Measurements from ENCODE around the gene TRIM9.
"Not testable (repeated sequence)": the region's sequence is repeated elsewhere in the genome, so short reads cannot be mapped to it uniquely, and the experiment has no call there.

Gene TRIM9

DNA sequence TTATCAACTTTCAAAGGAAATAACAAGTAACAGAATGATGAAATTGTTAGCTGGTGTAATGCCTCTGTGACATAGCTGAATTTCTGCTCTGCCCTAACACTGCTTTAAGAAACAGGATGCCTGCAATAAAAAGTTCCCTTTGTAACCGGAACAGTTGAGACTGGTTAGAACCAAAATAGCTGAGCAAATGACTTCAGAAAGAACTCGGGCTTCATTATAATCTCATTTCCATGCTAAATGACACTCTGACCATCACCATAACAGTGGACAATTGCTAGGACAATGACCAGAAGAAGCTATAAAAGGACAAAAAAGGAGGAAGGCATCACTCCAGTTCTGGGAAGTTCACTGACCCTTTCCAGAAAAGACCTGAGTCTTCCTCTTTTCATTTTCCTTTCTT lies 127.1 kb downstream of the TRIM9 start:
- no peak for DNase-seq (ENCODE audit: low read depth in 2 of 2, low spot score in 1 of 2)

DNA sequence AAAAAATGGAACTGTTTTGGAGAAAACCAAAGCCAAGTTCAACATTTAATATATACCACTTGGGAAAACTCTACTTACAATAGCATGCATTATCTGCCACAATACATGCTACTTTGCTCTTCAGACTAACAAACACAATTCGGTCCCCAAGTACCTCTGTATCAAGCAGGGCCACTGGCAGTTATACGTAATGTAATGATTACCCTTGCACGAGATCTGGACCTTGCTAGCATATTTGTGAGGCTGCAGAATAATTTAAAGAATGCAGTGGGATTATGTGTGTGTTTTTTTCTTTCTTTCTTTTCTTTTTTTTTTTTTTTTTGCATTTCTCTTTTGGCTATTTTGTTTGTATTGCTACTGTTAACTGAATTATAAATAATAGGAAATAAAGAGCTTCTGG lies 127.8 kb downstream of the TRIM9 start:
- DNase-seq (ENCODE audit: low read depth in 2 of 2, low spot score in 1 of 2), result no peak

DNA sequence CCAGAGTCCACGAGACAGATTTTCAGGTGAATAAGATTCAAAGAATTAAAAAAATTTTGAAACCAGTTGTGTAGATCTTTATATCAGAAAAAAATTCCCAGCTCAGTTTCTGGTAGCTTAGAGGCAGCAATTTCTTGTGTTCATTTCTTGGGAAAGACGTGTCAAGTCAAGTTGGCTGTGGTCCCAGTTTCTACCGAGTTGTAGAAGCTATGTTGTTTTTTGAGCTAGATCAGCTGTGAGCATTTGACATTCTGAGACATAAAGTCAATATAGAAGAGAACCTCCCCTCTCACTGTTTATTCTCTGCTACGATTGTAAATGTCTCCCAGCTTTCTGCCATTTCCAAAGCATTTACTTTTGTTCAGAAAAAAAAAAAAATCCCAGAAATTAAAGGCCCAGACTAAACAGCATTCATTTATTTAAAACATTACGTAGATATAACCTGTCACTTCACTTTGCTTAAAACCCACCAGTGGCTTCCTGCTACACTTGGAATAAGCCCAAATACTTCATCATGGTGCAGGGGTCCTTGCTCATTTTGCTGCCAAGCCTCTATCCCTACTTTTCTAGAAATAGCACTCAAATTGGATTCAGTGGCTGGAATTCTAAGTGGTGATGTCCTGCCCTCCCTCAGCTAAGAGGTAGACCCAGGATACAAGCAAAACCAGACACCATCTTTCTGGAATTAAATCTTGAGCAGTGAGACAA lies 130.1 kb downstream of the TRIM9 start:
- no peak for DNase-seq (ENCODE audit: low read depth in 2 of 2, low spot score in 1 of 2)

DNA sequence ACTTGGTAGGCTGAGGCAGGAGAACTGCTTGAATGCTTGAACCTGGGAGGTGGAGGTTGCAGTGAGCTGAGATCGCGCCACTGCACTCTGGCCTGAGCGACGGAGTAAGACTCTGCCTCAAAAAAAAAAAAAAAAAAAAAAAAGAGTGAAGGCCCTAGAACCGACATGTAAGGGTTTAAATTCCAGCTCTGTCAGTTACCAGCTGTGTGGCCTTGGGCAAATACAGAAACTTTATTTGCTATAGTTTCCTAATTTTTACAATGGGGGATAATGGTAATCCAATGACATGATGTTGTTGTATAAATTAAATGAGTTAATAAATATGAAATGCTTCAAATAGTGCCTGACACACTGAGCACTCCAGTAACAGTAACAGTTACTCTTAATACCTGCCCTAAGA lies 131.0 kb downstream of the TRIM9 start:
- no peak for DNase-seq (ENCODE audit: low read depth in 2 of 2, low spot score in 1 of 2)

DNA sequence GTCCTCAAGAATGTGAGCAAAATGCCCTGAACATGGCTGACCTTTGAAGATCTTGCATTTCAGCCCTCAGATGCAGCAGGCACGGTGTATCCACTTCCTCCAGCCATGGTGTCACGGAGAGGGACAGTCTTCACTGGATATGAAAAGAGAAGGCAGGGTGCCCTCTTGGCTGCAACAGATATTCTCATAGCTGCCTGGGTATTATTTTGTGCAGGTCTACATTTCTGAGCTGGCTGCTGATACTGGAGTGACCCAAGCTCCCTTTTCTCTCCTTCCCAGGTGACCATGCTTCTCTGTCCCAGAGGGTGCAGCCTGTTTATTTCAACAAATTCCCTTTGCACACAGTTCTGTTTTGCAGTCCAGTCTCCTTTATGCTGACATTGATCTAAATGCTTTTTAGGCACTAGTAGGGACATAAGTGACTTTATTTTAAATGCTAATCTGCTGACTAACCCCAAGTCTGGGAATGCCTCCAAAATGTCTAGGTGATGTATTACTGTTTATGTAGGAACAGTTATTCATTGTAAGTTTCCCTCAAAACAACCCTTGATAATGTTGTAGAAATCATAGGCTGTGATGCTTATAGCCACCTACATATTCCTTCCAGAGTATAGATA lies 133.2 kb downstream of the TRIM9 start:
- no peak for DNase-seq (ENCODE audit: low read depth in 2 of 2, low spot score in 1 of 2)

DNA sequence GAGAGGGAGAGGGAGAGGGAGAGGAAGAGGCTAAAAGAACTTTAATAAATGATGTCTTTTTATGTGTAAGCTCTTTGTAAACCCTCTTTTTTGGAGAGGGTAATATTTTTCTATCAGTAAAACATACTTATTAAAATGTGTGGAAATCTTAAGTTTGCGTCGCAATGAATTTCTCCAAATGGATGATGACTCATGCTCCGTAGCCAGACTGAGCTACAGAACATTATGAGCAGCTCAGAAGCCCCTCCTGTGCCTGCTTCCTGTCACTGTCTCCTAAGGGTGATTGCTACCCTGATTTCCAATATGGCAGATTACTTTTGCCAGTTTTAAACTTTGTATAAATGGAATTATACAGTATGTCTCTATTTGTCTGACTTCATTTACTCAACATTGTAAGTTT lies 137.6 kb downstream of the TRIM9 start:
- DNase-seq (ENCODE audit: low read depth in 2 of 2, low spot score in 1 of 2), result no peak

DNA sequence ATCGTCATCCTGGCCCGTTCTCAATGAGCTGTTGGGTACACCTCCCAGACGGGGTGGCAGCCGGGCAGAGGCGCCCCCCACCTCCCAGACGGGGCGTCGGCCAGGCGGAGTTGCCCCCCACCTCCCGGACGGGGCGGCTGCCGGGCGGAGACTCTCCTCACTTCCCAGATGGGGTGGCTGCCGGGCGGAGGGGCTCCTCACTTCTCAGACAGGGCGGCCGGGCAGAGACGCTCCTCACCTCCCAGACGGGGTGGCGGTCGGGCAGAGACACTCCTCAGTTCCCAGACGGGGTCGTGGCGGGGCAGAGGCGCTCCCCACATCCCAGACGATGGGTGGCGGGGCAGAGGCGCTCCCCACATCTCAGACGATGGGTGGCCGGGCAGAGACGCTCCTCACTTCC lies 138.5 kb downstream of the TRIM9 start:
- not testable (repeated sequence) for DNase-seq (ENCODE audit: low read depth in 2 of 2, low spot score in 1 of 2)

DNA sequence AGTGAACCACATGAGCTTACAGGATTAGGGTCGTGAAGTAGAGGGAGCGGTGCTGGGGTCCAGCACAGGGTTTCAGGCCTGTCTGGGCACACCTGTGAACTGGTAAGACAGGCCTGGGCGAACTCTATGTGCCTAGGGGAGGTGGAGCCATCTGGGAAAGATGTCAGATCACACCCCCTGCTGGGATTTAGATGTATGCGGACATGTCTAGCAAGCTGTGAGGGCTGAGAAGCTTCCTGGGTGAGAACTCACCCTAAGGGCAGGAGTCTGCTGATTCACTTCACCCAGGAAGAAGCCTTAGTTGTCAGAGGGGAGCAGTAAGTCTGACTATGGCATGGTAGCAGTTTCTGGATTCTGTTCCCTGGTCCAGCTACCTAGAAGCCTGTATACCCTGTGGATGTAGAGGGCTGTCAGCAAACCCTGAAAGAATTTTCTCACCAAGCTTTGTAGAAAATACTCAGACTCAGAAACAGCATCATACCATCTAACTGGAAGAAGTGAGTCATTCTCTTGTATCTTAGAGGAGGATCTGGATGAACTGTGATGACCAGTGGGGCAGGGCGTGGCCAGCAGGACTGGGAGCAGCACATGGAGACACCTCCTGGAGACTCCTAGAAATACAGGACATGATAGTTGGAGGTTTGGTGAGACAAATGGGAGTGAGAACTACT lies 139.4 kb downstream of the TRIM9 start:
- no peak for DNase-seq (ENCODE audit: low read depth in 2 of 2, low spot score in 1 of 2)

DNA sequence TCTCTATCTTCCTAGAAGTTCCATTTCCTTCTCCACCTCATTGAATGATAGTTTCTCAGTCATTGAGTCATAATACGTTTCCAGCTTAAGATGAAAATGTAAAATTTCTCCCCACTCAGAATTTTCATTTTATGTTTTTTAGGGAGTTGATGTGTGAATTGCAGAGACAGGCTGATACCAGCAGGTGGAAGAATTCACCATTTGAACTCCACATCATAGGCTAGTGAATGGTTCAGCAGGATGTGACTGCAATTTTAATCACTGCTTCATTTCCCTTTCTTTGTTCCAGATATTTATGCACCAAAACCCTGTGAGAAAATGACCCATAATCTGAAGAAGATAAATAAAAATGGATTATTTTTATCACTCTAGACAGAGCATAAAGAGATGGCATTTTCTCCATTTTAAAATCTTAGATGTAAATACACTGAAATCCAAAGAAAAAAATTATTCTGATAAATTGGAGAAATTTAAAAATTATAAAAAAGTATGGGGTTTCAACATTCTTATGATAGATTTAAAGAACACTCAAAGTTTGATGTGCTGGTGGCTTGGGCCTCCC lies 140.0 kb downstream of the TRIM9 start:
- no peak for DNase-seq (ENCODE audit: low read depth in 2 of 2, low spot score in 1 of 2)

DNA sequence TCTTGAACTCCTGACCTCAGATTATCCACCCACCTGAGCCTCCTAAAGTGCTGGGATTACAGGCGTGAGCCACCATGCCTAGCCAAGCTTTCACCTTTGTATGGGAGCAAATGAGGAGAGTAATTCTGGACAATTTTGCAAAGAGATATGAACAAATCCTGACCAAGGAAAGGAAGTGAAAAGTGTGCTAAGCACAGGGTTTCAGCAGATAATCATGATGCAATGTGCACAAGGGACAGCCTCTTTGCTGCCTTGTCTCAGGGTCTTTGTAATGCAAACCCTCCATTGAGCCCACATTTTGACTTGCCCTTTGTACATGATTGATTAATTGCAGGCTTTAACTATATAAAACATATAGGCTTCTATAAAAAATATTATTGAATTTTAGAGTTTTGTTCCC lies 141.4 kb downstream of the TRIM9 start:
- DNase-seq (ENCODE audit: low read depth in 2 of 2, low spot score in 1 of 2), result no peak

DNA sequence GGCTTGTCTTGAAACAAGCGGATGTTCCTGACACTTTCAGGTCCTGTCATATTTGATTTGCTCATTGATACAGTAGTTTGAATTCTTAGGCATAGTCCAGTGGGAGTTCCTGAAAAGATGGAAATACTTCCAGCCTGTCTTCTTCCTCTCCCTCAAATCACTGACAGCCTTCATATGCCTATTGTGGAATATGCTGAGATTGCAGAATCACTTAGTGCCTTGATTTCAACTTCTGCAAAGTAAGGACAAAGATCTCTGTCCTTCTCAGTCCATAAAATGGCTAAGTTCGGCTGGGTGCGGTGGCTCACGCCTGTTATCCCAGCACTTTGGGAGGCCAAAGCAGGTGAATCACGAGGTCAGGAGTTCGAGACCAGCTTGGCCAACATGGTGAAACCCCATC lies 143.9 kb downstream of the TRIM9 start:
- DNase-seq (ENCODE audit: low read depth in 2 of 2, low spot score in 1 of 2), result no peak

DNA sequence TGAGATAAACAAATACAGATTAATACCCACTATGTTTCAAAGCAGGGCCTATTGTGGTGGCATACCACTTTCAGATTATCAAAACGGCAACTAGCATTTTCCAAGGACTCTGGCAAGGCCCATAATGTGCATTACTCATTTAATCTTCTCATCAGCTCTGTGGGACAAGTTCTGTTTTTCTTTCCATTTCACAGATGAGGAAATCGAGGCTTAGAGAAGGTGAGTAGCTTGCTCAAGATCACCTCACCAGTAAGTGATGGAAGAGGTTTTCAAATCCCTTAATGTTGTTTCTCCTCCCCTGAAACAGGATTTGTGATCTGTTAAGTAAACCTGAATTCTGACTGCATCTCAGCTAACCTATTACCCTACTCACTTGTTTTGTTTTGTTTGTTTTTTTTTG lies 146.7 kb downstream of the TRIM9 start:
- no peak for DNase-seq (ENCODE audit: low read depth in 2 of 2, low spot score in 1 of 2)

DNA sequence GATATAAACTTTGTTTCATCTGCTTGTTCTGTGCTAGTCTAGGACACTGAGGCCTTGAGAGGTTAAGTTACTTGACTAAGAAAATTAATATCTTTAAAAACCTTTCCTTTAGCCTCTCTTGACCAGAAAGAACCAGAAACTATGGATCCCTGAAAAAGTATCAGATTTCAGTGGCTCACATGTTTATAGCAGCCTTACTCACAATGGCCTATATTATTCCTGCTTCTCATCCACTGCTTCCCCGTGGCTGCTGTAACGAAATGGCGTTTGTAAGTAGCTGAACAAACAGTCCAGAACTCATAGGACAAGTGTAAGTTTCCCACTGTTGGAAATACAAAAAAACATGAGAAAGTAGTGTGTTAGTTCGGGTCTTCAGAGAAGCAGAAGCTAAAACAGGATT lies 147.5 kb downstream of the TRIM9 start:
- no peak for DNase-seq (ENCODE audit: low read depth in 2 of 2, low spot score in 1 of 2)

DNA sequence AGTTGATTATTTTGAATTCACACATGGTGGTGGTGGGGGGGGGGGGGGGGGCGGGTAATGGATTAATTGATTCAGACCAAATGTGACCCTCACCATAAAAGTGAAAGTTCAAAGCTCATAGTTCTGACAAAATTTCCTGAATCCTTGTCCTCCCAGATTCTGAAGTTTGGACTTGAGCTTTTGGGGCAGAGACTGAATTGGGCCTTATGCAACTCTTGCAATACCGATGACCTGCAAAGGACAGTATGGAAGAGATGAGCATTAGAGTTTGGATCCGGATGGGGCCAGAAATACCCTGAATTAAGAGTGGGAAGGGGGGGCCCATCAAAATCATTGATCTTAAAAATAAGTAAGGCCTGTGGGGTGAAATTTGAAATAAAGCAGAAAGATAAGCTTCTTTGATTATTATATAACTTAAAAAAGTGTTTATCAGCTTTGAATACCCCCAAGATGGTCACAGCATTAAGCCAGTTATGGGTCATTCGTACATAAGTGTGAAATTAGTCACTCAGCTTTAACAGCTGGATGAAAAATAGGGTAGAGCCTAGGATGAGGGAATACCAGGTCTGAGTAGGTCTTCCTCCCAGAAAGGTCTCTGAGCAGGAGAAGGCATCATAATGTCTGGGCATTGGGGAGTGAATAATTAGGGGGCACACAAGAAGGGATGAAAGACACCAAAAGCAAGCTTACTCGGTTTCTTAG lies 148.5 kb downstream of the TRIM9 start:
- no peak for DNase-seq (ENCODE audit: low read depth in 2 of 2, low spot score in 1 of 2)

DNA sequence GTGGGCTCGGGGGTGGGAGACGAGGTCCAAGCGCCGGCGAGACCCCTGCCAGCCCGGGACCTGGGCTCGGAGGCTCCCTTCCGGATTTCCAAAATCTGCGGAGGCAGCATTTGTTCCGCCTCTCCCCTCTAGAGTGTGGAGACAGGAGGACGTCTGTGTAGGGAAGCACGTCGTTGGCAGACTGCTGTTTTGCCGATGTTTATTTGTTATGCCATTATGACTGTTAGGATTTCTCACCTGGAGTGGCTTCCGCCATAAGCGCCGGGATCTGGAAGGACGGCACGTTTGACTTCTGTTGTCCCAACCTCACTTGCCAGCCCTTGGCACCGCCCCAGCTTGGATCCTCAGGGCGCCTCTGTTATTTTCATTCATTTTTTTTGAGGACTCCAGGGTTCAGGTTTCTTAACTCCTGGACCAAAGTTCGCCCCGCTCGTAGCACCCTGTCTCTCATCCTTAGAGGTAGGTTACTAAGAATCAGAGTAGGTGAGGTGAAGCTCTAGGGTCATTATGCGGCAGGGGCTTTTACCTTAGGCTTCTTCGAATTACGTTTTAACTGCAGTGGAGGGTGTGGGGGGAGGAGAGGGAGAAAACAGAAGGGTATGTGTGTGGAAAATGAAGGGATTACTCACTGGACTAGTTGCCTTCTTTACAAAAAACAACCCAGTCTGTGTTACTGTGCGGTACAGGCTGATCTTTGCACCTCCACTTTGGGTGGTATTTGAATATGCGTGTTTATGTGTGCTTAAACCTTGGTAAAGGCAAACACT lies 150.1 kb downstream of the TRIM9 start:
- DNase-seq (ENCODE audit: low read depth in 2 of 2, low spot score in 1 of 2), result no peak

DNA sequence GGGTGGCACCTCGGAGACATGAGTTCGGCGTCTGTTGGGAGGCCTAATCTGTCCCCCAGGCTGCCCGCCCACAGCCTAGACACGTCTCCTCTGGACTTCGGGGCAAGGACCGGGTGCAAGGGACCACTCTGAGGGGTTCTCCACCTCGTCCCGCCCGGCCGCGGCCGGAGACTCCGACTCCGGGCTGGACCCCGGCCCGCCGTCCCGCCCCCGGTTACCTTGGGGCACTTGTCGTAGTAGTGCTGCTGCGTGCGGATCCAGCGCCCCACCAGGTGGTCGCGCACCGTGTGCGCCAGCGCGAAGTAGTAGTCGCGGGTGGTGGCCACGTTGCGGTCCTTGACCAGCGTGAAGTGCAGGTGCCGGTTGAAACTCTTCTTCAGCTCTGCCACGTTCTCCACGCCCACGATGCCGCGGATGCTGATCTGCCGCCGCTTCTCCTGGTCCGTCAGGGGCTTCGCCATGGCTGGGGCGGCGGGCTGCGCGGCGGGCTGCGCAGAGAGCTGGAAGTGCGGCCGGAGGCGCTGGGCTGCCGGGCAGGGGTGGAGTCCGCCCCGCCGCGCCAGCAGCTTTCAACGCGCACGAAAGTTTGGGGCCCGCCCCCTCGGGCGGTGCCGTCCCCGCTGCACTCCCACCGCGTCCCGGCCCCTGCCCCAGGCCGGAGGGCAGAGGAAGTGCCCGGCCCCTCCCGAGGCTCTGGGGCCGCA lies 150.8 kb downstream of the TRIM9 start, which contains the start of gene PYGL:
PYGL (minus strand) TSS at position 541 of the 704 bp plus-strand sequence; CDS start at position 461, 80 bp downstream.
- no peak for DNase-seq (ENCODE audit: low read depth in 2 of 2, low spot score in 1 of 2)

DNA sequence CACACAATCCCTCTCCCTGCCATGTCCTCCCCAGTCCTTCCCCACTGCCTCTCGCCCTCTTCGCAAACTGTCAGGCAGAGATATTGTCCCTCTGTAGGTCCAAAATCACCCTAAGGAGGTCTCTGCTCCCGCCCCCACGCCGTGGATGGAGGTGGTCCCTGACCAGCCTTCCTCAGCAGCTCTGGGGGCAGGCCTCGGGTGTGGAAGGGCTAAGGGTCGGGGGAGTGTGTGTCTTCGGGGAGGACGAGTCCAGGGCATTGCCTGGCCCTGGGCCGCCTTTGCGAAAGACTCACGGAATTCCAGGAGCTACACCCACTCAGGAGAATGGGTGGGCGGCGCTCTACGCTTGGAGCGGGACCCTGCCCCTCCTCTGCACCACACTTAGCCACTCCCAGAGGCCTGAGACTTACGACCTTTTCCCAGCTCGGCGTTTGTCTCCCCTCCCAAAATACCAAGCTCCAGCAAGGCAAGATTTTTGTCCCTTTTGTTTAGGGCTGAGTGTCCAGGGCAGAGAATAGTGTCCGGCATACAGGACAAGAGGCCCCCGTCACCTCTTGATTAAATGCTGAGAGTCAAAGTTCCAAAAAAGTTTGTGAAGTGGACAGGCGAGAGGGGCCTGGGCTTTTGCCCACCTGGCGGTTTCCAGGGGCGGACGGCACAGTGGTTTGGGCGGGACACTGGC lies 151.5 kb downstream of the TRIM9 start:
- no peak for DNase-seq (ENCODE audit: low read depth in 2 of 2, low spot score in 1 of 2)

DNA sequence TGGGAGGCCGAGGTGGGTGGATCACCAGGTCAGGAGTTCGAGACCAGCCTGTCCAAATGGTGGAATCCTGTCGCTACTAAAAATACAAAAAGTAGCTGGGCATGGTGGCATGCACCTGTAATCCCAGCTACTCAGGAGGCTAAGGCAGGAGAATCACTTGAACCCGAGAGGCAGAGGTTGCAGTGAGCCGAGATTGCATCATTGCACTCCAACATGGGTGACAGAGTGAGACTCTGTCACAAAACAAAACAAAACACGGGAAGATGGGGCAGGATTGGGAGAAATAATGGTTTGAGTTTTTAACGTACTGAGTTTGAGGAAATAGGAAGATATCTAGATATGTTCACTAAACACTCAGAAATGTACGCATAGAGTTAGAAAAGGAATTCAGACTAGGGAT lies 153.3 kb downstream of the TRIM9 start:
- DNase-seq (ENCODE audit: low read depth in 2 of 2, low spot score in 1 of 2), result not testable (repeated sequence)

DNA sequence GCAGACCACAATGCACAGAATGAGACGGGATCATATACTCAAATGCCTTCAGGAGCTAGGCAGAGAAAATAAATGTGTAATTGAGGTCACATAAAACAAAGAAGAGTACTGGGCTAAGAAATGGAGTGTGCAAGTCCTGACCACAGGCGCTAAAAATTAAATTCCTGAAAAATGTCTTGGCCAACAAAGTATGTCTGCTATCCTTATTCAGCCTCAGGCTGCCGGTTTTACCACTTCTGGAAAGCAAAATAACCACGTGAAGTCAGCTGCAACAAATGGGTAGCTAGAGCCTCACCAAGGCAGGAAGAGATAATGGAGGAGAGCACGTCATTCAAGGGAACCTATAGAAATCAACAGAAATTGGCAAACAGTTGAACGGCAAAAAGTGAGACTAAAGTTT lies 153.8 kb downstream of the TRIM9 start:
- DNase-seq (ENCODE audit: low read depth in 2 of 2, low spot score in 1 of 2), result no peak

DNA sequence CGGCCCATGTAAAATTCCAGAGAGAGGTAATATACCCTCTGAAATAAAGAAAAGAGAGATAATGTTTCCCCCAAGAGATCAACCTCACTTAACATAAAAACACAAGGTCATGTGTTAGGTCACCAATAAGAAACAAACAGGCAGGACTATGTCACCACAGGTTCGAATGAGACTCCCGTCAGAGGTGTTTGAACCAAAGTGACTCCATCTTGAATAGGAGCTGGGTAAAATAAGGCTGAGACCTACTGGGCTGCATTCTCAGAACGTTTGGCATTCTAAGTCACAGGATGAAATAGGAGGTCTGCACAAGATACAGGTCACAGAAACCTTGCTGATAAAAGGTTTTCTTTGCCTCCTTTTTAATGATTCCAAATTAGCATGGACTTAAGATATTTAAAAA lies 157.1 kb downstream of the TRIM9 start:
- DNase-seq (ENCODE audit: low read depth in 2 of 2, low spot score in 1 of 2), result no peak

Measured in stimulated activated CD8-positive, alpha-beta memory T cell treated with anti-CD3 and anti-CD28 coated beads, Interleukin-4, amount 100 ng/mL, for 1 hour (primary cell).